ENCODE results near the gene CPN1.

CPN1 gene

DNA sequence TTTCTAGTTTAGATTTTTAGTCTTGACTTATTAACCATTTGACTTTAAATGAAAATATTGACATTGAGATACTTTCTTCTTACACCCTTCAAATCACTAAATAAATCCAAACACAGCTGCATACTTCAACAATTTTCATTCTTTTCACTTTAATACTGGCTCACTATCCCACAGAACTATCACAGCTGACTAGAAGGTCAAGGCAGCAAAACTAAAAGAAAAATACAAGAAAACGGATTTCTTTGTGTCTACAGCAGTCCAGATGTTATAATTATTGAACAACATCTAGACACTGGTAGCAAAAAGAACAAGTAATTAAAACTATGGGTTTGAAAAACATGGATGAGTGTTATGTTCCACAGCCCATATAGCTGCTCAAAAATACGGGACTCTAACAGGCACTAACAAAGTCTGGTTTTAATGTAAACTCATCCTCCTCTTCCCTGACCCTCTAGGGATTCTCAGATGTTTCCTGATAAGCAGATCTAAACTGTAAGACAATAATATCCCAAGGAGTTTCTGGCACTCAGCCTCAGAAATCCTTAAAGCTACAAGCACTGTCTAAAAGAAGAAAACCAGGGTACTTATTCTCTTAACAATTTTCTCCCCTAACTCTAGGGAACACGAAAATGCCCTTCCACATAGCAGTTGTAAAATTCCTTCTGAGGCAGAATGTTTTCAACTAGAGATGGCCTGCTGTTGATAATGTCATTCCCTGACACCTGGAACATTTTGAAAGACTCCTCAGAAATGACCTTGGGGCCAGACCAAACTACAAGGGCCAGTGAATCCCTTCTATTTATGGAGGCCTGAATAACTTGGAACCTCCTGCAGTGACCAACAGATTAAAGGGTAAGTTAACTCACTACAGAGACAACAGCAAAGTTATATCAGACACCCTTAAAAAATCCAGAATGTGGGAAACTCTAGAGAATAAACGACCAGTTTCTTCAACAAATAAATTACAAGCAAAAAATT lies 84.7 kb downstream of the CPN1 start:
- TF ChIP-seq, protein P1, sequence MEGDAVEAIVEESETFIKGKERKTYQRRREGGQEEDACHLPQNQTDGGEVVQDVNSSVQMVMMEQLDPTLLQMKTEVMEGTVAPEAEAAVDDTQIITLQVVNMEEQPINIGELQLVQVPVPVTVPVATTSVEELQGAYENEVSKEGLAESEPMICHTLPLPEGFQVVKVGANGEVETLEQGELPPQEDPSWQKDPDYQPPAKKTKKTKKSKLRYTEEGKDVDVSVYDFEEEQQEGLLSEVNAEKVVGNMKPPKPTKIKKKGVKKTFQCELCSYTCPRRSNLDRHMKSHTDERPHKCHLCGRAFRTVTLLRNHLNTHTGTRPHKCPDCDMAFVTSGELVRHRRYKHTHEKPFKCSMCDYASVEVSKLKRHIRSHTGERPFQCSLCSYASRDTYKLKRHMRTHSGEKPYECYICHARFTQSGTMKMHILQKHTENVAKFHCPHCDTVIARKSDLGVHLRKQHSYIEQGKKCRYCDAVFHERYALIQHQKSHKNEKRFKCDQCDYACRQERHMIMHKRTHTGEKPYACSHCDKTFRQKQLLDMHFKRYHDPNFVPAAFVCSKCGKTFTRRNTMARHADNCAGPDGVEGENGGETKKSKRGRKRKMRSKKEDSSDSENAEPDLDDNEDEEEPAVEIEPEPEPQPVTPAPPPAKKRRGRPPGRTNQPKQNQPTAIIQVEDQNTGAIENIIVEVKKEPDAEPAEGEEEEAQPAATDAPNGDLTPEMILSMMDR (IDR thresholded peaks at IDR 0.05; ENCODE audit: low read depth, low read length) = no peak
- TF ChIP-seq EZH2phosphoT487 (IDR thresholded peaks at IDR 0.05; ENCODE audit: low read depth) = no peak
- H4K20me1 ChIP-seq (ENCODE audit: insufficient read depth, low read length) = no peaks in the 10 kb centered on the region
- H3K9me3 ChIP-seq (ENCODE audit: insufficient read depth, low read length) = no peaks in the 10 kb centered on the region
- H3K9ac ChIP-seq (ENCODE audit: low read length) = no peak overlapping the region
- no peaks in the 10 kb centered on the region for H3K4me1 ChIP-seq (ENCODE audit: low read length)
- no peaks in the 10 kb centered on the region for H3K79me2 ChIP-seq (ENCODE audit: low read length)
- H3K4me3 ChIP-seq (ENCODE audit: low read length) = no peak overlapping the region
- H3K36me3 ChIP-seq (replicated peaks; ENCODE audit: low read depth, low read length) = no peaks in the 10 kb centered on the region
- no peaks in the 10 kb centered on the region for H3K27me3 ChIP-seq (ENCODE audit: low read depth, low read length)
- no peak overlapping the region for H3K4me2 ChIP-seq (ENCODE audit: low read length)
- no peak overlapping the region for H3K27ac ChIP-seq (ENCODE audit: low read length)
- H2AFZ ChIP-seq (ENCODE audit: low read depth, low read length) = no peak overlapping the region

DNA sequence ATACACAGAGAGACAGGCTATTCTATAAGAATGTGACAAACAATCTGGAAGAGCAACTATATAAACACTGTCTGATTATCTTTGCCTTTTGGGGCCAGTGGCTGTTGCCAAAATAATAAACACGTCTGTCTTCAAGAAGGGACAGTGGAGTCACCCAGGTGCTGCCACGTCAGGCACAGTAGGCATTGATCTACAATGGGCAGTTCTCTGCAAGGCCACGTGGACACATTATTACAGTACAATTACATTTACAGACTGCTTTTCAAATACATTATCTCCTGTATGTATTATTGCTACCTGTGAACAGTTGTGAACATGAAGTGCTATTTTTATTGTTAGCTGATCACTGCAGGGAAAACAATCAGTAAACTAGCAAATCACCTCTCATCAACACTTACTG lies 86.0 kb downstream of the CPN1 start:
- H3K4me2 ChIP-seq (ENCODE audit: low read length) = no peak overlapping the region

DNA sequence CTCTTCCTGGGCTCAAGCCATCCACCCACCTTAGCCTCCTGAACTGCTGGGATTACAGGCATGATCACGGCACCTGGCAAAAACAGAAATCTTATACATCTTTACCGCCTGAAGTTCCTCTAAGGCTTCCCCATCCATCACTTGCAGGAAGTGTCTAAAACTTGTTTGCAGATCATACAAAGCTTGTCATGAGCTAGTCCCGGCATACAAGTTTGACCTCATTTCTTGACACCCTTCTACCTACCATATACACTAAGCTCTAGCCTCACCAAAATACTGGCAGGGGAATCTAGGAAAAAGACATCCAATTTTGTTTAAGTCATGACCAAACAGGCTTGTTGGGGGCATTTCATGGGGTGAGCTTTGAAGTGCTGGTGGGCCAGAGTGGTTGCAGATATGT lies 86.4 kb downstream of the CPN1 start:
- Histone ChIP-seq H3K27ac (ENCODE audit: low read length) (no peak overlapping the region), H3K9me3 (ENCODE audit: insufficient read depth, low read length) (no peaks in the 10 kb centered on the region), H3K4me3 (ENCODE audit: low read length) (no peak overlapping the region), H2AFZ (ENCODE audit: low read depth, low read length) (no peak overlapping the region), H3K79me2 (ENCODE audit: low read length) (no peaks in the 10 kb centered on the region), H3K9ac (ENCODE audit: low read length) (no peak overlapping the region), H3K36me3 (replicated peaks; ENCODE audit: low read depth, low read length) (no peaks in the 10 kb centered on the region), H3K27me3 (ENCODE audit: low read depth, low read length) (no peaks in the 10 kb centered on the region), H3K4me2 (ENCODE audit: low read length) (no peak overlapping the region), H4K20me1 (ENCODE audit: insufficient read depth, low read length) (no peaks in the 10 kb centered on the region), H3K4me1 (ENCODE audit: low read length) (no peaks in the 10 kb centered on the region)
- TF ChIP-seq, protein P1 (IDR thresholded peaks at IDR 0.05; ENCODE audit: low read depth, low read length) = no peak
- TF ChIP-seq EZH2phosphoT487 (IDR thresholded peaks at IDR 0.05; ENCODE audit: low read depth) = no peak

More for the DNA sequence above, 86.0 kb downstream of the CPN1 start:
- Histone ChIP-seq H2AFZ (ENCODE audit: low read depth, low read length) (no peak overlapping the region), H3K4me1 (ENCODE audit: low read length) (no peaks in the 10 kb centered on the region), H3K79me2 (ENCODE audit: low read length) (no peaks in the 10 kb centered on the region), H3K36me3 (replicated peaks; ENCODE audit: low read depth, low read length) (no peaks in the 10 kb centered on the region), H3K9ac (ENCODE audit: low read length) (no peak overlapping the region), H3K27ac (ENCODE audit: low read length) (no peak overlapping the region), H3K27me3 (ENCODE audit: low read depth, low read length) (no peaks in the 10 kb centered on the region), H3K9me3 (ENCODE audit: insufficient read depth, low read length) (no peaks in the 10 kb centered on the region), H3K4me3 (ENCODE audit: low read length) (no peak overlapping the region), H4K20me1 (ENCODE audit: insufficient read depth, low read length) (no peaks in the 10 kb centered on the region)
- TF ChIP-seq, protein P1 (IDR thresholded peaks at IDR 0.05; ENCODE audit: low read depth, low read length) = no peak
- no peak for TF ChIP-seq EZH2phosphoT487 (IDR thresholded peaks at IDR 0.05; ENCODE audit: low read depth)

DNA sequence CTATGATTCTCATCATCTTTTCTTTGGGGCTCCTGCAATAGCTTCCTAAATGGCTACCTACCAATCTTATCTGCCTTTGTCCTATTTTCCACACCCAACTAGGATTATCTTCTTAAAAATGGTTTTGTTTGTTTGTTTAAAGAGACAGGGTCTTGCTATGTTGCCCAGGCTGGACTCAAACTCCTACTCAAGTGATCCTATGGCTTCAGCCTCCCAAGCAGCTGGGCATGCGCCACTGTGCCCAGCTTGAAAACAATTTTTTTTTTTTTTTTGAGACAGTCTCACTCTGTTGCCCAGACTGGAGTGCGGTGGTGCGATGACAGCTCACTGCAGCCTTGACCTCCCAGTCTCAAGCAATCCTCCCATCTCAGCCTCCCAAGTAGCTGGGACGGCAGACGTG lies 86.9 kb downstream of the CPN1 start:
- H3K9ac ChIP-seq (ENCODE audit: low read length) = no peak overlapping the region
- no peak overlapping the region for H3K4me3 ChIP-seq (ENCODE audit: low read length)
- no peaks in the 10 kb centered on the region for H3K9me3 ChIP-seq (ENCODE audit: insufficient read depth, low read length)
- H4K20me1 ChIP-seq (ENCODE audit: insufficient read depth, low read length) = no peaks in the 10 kb centered on the region
- TF ChIP-seq EZH2phosphoT487 (IDR thresholded peaks at IDR 0.05; ENCODE audit: low read depth) = no peak
- TF ChIP-seq, protein P1 (IDR thresholded peaks at IDR 0.05; ENCODE audit: low read depth, low read length) = no peak
- H2AFZ ChIP-seq (ENCODE audit: low read depth, low read length) = no peak overlapping the region
- H3K27ac ChIP-seq (ENCODE audit: low read length) = no peak overlapping the region
- no peaks in the 10 kb centered on the region for H3K36me3 ChIP-seq (replicated peaks; ENCODE audit: low read depth, low read length)
- no peak overlapping the region for H3K4me2 ChIP-seq (ENCODE audit: low read length)
- no peaks in the 10 kb centered on the region for H3K27me3 ChIP-seq (ENCODE audit: low read depth, low read length)
- H3K79me2 ChIP-seq (ENCODE audit: low read length) = no peaks in the 10 kb centered on the region
- H3K4me1 ChIP-seq (ENCODE audit: low read length) = no peaks in the 10 kb centered on the region
